ENCODE measurements around the gene NECAB3.
"Not testable (repeated sequence)": the region's sequence is repeated elsewhere in the genome, so short reads cannot be mapped to it uniquely, and the experiment has no call there.

Gene NECAB3

GRCh38 chr20:33644313-33645071, 29.7 kb downstream of the NECAB3 start:
- TF ChIP-seq, protein P1, sequence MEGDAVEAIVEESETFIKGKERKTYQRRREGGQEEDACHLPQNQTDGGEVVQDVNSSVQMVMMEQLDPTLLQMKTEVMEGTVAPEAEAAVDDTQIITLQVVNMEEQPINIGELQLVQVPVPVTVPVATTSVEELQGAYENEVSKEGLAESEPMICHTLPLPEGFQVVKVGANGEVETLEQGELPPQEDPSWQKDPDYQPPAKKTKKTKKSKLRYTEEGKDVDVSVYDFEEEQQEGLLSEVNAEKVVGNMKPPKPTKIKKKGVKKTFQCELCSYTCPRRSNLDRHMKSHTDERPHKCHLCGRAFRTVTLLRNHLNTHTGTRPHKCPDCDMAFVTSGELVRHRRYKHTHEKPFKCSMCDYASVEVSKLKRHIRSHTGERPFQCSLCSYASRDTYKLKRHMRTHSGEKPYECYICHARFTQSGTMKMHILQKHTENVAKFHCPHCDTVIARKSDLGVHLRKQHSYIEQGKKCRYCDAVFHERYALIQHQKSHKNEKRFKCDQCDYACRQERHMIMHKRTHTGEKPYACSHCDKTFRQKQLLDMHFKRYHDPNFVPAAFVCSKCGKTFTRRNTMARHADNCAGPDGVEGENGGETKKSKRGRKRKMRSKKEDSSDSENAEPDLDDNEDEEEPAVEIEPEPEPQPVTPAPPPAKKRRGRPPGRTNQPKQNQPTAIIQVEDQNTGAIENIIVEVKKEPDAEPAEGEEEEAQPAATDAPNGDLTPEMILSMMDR (IDR thresholded peaks at IDR 0.05; ENCODE audit: control insufficient read depth, insufficient read depth, low read depth, low read length, missing control alignments): no peak
- DNase-seq (ENCODE audit: low read depth): no peak

DNA sequence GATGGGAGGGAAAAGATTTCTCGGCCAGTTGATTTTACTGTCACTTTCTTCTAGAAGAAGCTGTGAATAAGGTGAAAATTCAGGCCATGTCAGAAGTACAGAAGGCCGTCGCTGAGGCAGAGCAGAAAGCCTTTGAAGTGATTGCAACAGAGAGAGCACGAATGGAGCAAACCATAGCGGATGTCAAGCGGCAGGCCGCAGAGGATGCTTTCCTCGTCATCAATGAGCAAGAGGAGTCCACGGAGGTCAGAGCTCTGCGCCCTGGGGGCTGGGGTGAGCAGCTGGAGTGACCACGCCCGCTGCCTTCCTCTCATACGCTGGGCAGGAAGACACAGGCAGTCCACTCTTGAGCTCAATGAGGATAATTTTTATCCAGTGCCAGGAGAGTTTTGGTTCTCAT, 33.9 kb downstream of the NECAB3 start:
- TF ChIP-seq, protein P1 (IDR thresholded peaks at IDR 0.05; ENCODE audit: control insufficient read depth, insufficient read depth, low read depth, low read length, missing control alignments): no peak
- H3K4me3 ChIP-seq (ENCODE audit: control insufficient read depth, low read depth, low read length): no peak overlapping the region
- DNase-seq (ENCODE audit: low read depth): no peak

More at GRCh38 chr20:33644313-33645071, 29.7 kb downstream of the NECAB3 start:
- H3K4me3 ChIP-seq (ENCODE audit: control insufficient read depth, low read depth, low read length): no peak overlapping the region

GRCh38 chr20:33636776-33637175, 37.5 kb downstream of the NECAB3 start:
- TF ChIP-seq, protein P1 (IDR thresholded peaks at IDR 0.05; ENCODE audit: control insufficient read depth, insufficient read depth, low read depth, low read length, missing control alignments): no peak
- no peak overlapping the region for H3K4me3 ChIP-seq (ENCODE audit: control insufficient read depth, low read depth, low read length)
- DNase-seq (ENCODE audit: low read depth): no peak

GRCh38 chr20:33635341-33635740, 38.9 kb downstream of the NECAB3 start:
- no peak for DNase-seq (ENCODE audit: low read depth)
- no peak overlapping the region for H3K4me3 ChIP-seq (ENCODE audit: control insufficient read depth, low read depth, low read length)
- TF ChIP-seq, protein P1 (IDR thresholded peaks at IDR 0.05; ENCODE audit: control insufficient read depth, insufficient read depth, low read depth, low read length, missing control alignments): no peak

- DNase-seq (ENCODE audit: low read depth); H3K4me3 ChIP-seq (ENCODE audit: control insufficient read depth, low read depth, low read length): not testable (repeated sequence)
Measured at GRCh38 chr20:33631910-33632309, 42.3 kb downstream of the NECAB3 start.

GRCh38 chr20:33630507-33630906, 43.7 kb downstream of the NECAB3 start:
- no peak for DNase-seq (ENCODE audit: low read depth)
- H3K4me3 ChIP-seq (ENCODE audit: control insufficient read depth, low read depth, low read length): no peak overlapping the region
- TF ChIP-seq, protein P1 (IDR thresholded peaks at IDR 0.05; ENCODE audit: control insufficient read depth, insufficient read depth, low read depth, low read length, missing control alignments): no peak

GRCh38 chr20:33629979-33630378, 44.2 kb downstream of the NECAB3 start:
- H3K4me3 ChIP-seq (ENCODE audit: control insufficient read depth, low read depth, low read length): no peak overlapping the region
- TF ChIP-seq, protein P1 (IDR thresholded peaks at IDR 0.05; ENCODE audit: control insufficient read depth, insufficient read depth, low read depth, low read length, missing control alignments): no peak
- no peak for DNase-seq (ENCODE audit: low read depth)
